Stomach (tissue), 4 donors: Measurements from ENCODE around the gene RND2.
A peak's percentile ranks its signal among the peaks of the same experiment; 100 is the strongest.

Source experiments
- POLR2AphosphoS5 ChIP-seq, 3 donors: sonication (generic); formaldehyde crosslinking; IDR thresholded peaks; one replicate each; pipeline ENCODE4 v1.6.1; 2016; ENCODE audit warnings: antibody characterized with exemption in 3 of 3
- TF ChIP-seq, protein P1 (sequence below), 7 experiments: fragments of 450-650 bp in 4 of 7; fragments of 200-600 bp in 3 of 7; sonication (generic) in 3 of 7; IDR thresholded peaks; one replicate each; pipeline ENCODE4 v1.5.1; 2016 to 2019; ENCODE audit warnings: antibody characterized with exemption in 7 of 7, control low read depth in 2 of 7, mild to moderate bottlenecking in 1 of 7

DNA sequence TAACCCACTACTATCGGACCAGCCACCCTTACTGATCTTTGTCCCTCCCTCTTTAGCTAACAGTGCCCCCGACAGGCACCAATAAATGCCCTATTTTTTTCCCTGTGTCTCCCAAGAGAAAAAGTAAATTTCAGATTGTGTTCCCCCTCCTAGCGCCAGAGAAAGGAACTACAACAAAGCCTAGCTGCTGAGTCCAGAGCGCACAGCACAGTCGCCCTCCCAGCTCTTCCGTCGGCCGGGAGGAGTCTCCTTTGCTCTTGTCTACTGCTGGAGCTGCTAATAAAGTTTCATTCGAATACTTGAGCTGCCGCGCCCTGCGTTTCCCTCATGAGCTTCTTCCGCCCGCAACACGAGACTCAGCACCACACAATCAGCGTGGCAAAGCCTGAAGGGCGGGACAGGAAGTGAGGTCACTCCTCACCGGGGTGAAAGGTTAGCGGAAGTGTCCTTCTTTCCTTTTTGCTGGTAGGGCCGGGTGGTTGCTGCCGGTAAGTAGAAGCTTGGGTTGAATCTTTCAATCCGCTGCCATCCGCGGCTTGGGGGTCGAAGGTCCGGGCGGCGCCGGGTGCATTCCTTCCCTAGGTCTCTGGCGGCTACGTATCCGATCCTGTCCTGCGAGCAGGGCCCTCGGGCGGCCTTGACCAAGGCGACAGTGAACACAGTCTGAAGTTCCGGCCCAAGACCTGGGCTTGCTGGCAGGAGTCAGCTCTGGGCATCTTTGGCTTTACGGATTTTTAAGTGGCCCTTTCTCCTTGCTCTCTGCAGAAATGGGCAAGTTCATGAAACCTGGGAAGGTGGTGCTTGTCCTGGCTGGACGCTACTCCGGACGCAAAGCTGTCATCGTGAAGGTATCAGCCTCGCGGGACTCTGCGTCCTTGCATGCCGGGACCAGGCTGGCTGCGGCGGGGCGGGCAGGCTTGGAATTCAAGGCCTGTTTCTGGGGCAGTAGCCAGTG is 26.8 kb upstream of the RND2 start, which contains the start of gene RPL27:
- peak; percentile 86 to 99 (median 91) for TF ChIP-seq POLR2AphosphoS5 (IDR thresholded peaks at IDR 0.05)
- TF ChIP-seq, protein P1, sequence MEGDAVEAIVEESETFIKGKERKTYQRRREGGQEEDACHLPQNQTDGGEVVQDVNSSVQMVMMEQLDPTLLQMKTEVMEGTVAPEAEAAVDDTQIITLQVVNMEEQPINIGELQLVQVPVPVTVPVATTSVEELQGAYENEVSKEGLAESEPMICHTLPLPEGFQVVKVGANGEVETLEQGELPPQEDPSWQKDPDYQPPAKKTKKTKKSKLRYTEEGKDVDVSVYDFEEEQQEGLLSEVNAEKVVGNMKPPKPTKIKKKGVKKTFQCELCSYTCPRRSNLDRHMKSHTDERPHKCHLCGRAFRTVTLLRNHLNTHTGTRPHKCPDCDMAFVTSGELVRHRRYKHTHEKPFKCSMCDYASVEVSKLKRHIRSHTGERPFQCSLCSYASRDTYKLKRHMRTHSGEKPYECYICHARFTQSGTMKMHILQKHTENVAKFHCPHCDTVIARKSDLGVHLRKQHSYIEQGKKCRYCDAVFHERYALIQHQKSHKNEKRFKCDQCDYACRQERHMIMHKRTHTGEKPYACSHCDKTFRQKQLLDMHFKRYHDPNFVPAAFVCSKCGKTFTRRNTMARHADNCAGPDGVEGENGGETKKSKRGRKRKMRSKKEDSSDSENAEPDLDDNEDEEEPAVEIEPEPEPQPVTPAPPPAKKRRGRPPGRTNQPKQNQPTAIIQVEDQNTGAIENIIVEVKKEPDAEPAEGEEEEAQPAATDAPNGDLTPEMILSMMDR (IDR thresholded peaks at IDR 0.05) = peak in 6 of 7 experiments; percentile 79 to 98 (median 92)
